HG02588 (cell line): ENCODE measurements around the gene CDH4.
"Not testable (repeated sequence)": the region's sequence is repeated elsewhere in the genome, so short reads cannot be mapped to it uniquely, and the experiment has no call there.

Experiments
- ATAC-seq: cut with Tn5 transposase; IDR thresholded peaks from one replicate; pipeline ENCODE4 v1.9.1; 2021; ENCODE audit warnings: mild to moderate bottlenecking, moderate library complexity; ENCODE audit not compliant: unreplicated experiment

The CDH4 gene

DNA sequence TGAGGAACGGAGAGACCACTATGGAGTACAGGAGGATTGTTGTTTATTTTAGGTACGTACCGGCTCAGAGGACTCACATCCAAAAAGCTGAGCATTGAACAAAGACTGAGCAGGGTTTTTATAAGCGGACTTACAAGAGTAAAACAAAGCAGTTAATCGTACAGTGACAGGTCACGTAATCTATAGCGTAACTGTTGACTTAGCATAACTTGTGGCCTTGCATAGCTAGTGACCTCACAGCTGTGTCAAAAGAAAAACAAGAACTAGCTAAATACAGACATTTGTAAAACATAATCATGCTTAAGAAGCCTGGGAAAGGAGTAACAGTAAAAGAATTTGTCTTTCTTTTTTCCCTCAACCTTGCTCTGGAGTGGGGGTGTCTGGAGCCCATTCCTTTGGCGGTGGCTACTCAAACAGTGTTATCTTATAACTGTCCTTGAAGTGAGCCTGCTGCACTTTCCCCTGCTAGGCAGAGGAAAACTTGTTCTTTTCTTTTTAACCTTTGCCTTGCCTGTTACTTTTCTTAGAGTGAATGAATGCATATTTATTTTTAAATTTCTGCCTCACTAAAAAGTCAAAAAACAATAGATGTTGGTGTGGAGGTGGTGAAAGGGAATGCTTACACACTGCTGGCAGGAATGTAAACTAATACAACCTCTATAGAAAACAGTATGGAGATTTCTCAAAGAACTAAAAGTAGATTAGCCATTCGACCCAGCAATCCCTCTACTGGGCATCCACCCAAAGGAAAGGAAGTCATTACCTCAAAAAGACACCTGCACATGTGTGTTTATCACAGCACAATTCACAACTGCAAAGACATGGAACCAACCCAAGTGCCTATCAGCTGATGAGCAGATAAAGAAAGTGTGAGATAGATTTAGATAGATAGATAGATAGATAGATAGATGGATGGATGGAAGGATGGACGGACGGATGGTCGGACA is 704.6 kb downstream of the CDH4 start:
- no peak for ATAC-seq

DNA sequence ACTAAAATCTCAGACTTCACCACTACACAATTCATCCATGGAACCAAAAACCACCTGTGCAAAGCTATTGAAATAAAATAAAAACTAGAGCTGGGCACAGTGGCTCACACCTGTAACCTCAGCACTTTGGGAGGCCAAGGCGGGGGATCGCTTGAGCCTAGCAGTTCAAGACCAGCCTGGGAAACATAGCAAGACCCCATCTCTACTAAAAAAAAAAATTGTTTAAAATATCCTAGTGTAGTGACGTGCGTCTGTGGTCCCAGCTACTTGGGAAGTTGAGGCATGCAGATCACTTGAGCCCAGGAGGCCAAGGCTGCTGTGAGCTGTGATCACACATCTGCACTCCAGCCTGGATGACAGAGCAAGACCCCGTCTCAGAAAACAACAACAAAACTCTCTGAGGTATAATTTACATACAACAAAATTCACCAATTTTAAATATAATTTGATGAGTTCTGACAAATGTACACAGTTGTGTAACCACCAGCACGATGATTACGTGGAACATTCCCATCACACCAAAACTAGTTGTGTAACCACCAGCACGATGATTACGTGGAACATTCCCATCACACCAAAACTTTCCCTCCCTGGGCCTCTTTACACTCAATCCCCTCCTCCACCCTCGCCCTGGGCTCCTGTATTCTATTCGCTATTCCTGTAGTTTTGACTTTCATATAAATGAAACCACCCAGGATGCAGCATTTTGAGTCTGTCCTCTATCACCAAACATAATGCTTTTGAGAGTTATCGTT is 706.1 kb downstream of the CDH4 start:
- ATAC-seq = no peak

DNA sequence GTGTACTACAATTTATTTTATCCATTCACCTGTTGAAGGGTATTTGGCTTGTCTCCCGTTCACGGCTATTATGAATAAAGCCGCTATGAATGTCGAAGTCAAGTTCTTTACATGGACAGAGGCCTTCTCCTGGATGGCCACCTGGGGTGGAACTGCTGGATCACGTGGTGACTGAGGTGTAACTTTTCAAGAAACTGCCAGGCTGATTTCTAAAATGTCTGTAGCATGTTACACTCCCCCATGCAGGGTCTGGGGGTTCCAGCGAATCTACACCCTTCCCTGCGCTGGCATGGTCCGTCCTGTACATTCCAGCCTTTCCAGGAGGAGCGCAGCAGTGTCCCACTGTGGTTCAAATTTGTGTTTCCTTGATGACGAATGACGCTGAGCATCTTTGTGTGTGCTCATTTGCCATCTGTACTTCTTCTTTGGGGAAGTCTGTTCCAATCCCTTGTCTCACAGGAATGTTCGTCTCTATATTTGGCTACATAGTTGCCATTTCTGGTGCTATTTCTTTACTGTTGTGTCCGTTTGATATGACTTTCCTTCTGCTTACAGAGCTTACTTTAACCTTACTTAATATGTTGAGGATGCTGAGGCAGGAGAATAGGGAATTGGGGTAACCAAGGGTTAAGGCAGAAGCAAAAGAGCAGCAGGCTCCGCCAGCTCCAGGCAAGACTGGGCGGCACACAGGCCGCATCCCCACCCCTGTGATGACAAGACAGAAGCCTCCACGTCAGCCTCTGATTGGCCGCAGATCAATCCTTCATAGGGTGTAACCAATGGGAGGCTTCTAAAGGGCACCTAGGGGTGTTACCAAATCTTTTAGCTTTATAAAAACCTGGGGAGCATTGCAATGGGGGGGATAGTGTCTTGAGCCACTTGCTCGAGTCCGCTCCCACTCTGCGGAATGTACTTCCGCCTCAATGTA is 707.0 kb downstream of the CDH4 start:
- ATAC-seq = no peak

DNA sequence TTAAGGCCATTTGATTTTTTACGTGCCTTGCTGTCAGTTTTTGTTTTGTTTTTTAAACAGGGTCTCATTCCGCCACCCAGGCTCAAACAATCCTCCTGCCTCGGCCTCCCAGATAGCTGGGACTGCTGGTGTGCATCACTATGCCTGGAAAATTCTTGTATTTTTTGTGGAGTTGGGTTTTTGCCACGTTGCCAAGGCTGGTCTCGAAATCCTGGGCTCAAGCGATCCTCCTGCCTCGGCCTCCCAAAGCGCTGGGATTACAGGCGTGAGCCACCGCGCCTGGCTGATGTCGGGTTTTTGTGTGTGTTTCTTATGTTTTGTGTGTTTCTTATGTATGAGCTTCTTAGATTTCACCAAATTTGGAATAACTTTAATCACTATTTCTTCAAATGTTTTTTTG is 708.8 kb downstream of the CDH4 start:
- no peak for ATAC-seq

DNA sequence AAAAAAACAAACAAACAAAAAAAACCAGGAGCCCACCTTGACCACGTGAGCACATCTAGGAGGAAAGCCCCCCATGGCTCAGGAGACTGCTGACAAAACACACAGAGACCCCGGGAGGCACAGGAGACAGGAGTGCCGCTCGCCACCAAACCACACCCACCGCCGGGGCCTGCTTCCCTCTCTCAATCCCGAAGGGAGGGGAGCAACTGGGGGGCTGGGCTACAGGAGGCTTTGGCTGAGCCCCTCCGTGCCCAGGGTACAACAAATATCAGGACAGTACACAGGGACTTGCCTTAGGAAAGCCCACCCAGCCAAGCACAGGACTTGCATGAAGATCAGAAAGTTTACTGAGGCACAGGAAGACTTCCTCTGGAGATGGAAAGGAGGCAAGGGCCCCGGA is 711.1 kb downstream of the CDH4 start:
- ATAC-seq = no peak

DNA sequence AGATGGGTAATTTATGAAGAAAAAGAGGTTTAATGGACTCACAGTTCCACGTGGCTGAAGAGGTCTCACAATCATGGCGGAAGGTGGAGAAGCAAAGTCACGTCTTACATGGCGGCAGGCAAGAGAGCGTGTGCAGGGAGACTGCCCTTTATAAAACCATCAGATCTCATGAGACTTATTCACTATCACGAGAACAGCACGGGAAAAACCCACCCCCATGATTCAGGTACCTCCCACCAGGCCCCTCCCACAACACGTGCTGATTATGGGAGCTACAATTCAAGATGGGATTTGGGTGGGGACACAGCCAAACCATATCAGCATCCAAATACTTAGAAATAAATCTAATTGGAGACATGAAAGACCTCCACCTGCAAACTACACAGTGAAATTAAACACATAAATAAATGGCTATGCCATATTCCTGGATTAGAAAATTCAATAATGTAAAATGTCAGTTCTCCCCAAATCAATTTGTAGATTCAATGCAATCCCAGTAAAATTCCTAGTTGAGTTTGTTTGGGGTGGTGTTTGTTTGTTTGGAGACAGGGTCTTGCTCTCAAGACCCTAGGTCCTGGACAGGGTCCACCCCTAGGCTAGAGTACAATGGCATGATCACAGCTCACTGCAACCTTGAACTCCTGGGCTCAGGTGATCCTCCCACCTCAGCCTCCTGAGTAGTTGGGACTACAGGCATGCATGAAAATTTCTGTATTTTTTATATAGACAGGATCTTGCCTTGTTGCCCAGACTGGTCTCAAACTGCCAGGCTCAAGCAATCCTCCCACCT is 712.0 kb downstream of the CDH4 start:
- no peak for ATAC-seq

DNA sequence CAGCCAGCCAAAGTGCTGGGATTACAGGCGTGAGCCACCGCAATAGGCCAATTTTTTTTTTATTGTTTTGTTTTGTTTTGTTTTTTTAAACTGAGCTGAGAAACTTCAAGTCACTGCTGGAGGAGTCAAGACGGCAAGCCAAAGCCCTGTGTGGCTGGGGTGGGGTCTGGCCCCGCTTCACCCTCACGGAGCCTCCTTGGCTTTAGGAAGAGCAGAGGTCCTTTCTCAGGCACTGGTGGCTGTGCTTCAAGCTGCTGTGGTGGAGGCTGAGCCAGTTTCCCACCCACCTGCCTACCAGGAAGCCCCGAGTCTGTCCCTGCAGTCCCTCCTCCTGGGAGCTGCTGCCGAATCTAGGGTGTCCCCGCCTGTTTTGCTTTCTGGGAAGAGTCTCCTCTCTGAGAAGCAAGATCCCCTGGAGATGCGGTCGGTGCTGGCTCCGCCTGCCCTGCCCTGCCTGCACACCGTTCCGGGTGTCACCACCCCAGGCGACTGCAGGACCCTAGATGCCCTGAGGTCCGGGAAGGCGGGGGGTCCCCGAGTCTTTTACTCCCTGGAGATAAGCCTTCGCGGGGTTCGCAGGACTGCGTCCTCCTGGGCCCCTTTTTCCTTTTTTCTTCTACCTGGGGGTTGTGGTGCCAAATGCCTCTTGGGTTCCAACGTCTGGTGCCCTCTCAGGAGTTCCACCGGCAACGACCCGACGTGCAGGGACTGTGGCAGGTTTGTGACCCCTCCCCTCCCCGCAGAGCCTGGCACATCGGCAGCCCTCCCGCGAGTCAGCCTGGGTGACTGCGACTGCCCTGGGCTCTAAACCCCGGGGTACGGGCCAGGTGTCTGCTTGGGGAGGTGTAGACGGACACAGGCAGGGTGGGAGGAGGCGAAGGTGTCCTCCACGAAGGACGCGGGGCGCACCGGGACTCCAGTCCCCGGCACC is 712.9 kb downstream of the CDH4 start:
- ATAC-seq = no peak

DNA sequence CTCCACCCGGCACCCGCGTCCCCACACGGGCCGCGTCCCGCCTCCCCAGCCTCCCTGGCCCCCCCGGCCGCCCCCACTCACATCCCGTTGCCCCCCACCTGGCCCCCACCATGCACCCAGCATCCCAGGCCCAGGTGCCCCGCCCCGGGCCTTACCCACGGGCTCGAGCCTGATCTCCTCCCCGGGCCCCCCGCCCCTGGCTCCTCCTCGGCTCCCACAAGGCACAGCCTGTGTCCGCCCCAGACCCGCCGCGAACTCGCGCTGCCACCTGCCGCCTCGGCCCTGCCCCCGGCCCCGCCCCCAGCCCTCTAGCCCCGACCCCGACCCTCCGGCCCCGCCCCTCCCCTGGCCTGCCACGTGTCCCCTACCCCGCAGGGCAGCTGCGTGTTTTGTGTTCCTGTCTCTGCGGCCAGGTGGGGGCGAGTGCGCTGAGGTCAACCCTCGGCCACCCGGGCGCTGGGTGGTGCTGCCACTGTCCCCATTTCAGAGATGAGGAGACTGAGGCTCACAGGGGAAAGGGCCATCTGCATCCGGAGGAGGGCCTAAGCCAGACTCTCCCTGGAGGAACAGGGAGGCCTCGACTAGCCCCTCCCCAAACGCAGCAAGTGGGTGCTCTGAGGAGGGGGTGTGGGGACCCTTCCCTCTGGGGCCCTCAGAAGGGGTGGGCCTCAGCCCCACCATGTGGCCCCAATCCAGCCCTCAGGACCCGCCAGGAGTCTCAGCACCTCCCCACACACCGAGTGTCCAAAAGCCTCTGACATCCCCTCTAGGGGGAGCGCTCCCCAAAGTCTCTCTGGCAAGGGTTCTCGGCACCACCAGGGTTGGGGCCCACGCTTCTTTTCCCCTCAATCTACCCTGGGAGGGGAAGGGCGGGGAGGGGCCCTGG is 713.8 kb downstream of the CDH4 start:
- no peak for ATAC-seq

DNA sequence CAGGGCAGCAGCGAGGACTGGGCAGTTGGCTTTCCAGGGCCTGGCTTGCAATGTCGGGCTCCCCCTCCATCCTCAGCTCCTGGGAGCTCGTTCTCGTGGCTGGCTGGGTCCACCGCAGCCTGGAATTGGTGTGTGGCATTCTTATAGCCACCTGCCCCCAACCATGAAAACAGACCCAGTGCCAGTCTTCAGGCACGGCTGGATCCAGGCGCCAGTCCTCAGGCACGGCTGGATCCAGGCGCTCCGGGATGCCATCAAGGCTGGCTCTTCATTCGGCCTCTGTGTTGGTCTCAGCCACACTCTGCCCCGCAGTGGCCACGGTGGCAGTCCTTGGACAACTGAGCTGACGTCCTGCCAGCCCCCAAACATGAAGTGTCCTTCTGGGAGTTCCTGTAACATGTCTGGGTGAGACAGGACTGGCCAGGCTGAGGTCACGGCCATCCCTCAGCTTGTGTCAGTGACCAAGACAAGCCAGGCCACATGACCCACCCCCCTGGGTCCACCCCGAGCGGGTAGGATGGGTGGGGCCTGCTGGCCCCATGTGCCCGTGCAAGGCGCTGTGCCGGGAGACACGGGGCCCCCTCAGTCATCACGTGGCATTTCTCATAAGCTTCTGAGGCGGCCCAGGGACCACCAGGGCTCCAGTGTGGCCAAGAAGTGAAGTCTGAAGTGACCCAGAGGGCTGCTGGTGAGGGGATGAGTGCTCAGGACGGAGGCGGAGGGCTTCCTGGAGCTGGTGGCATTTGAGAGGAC is 714.6 kb downstream of the CDH4 start:
- ATAC-seq = no peak

DNA sequence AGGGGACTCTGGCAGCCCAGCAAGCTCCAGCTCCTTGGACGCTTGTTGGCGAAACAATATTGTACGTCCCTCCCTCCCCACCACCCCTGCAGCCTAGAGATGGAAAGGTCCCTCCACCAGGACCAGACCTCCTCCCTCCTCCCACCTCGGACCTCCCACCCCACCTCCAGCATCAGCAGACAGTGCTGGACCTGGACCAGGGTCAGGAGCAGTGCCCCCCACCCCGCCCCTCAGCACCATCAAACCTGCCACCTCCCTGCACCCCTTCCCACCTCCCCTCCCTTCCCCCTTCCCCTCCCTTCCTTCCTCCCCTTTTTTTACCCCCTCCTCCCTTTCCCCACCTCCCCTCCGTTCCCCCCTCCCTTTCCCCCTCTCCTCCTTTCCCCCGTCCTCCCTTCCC is 715.2 kb downstream of the CDH4 start:
- ATAC-seq = no peak

DNA sequence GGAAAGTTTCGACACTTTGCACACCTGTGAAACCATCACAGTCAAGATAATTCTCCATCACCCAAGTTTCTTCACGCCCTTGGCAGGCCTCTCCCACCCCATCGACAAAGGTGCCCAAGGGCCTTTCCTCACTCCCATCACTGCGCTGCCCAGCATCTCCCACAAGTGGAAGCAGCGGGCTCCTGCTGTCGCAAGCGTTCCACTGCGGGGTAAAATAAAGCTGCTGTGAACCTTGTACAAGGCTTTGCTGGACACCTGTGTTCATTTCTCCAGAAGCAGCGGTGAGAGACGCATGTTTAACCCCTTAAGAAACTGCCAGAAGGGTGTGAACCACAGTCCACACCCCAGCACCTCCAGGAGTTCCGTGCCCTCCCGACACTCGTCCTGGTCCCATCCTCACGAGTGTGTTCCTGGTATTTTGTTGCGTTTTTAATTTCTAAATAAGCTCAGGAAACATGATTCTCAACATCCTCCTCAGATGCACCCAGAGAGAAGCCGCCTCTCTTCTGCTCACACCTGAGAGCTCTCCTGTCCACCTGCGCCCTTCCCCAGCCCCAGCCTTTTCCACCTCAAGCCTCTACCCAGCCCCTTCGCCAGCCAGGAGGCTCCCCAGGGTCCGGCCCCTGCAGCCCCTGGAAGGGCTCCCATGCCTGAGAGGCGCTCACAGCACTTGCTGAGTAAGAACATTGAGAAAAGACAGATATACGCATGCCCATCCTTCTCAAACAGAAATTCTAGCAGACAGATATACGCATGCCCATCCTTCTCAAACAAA is 716.2 kb downstream of the CDH4 start:
- no peak for ATAC-seq

DNA sequence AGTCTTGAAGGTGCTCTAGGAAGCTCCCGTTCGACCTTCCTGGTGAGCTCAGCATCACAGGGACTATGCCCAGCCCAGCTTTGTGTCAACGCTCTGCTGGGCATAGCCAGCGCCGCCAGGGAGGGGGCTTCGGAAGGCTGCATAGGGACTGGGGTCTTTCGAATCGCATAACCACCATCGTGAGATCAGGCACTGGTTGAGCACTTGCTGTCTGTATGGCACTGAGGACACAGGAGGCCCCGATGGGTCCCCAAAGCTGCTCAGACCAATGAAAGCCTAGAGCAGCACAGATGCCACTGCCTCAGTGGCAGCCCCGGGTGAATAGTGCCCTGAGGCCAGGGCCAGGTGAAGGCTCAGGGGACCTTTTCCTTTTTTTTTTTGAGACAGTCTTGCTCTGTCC is 716.9 kb downstream of the CDH4 start:
- no peak for ATAC-seq

DNA sequence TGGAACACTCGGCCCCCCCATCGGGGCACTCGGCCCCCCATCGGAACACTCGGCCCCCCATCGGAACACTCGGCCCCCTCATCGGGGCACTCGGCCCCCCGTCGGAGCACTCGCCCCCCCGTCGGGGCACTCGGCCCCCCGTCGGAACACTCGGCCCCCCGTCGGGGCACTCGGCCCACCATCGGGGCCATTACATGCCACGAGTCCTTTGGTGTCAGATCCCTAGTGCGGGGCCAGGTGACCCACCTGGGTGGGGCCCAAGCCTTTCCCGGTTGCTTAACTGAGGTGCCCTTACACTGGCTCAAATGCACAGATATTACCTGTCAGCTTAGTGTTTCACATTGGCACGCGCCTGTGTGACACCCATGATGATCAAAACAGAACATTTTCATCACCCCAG is 717.7 kb downstream of the CDH4 start:
- no peak for ATAC-seq

DNA sequence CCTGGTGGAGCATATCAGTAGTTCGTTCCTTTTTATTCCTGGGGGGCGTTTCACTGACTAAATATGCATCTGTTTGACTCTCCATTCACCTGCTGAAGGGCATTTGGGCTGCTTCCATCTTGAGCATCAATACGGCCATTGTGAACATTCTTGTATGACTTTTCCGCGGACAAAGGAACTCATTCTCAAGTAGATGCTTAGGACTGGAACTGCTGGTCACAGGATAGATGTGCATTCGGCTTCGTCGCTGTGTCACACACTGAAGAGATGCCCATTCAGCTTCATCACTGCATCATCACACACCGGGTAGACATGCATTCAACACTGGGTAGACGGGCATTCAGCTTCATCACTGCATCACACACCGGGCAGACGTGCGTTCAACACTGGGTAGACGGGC is 718.3 kb downstream of the CDH4 start:
- no peak for ATAC-seq

DNA sequence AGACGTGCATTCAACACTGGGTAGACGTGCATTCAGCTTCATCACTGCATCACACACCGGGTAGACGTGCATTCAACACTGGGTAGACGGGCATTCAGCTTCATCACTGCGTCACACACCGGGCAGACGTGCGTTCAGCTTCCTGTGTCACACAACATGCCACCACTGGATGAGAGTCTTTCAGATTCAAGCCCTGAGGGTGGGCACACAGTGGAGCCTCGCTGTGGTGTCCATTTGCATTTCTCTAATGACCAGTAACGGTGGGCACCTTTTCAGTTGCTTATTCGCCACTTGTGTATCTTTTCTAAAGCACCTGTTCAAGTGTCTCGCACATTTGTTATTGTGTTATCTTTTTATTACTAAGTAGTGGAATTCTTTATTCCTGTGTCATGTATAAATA is 719.5 kb downstream of the CDH4 start:
- not testable (repeated sequence) for ATAC-seq

DNA sequence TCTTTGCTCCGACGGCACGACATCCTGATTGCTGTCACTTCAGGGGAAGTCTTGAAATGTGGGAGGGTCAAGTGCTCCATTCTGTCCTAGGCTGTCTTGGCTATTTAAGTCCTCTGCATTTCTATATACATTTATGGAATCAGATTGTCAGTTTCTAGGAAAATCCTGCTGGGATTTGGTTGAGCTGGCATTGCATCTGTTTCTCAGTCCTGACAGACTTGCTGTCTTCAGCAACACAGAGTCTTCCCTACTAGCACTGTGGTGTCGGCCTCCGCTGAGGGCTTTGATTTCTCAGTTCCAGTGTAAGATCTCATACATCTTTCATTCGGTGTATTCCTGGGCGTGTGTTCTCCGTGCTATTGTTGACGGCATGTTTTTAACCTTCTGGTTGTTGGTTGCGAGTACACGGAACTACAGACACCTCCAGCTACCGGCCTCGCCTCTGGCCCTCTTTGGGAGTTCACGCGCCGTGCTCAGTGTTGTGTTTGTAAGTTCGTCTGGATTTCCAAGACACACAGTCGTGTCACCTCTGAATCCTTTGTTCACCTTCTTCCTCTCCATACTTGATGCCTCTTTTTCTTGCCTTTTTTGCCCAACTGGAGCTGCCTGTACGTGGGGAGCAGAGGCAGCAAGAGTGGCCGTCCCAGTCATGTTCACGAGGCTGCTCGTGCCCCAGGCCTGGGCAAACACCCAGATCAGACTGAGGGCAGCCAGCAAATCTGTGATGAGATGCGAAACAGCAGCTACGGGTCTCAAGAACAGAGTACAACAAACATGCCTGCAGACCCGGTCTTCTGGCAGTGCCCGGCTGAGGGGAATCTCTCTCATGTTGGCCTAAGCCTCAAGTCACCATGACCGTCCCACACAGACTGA is 720.8 kb downstream of the CDH4 start:
- ATAC-seq = no peak
